ENCODE results near the gene NRAS.

Gene NRAS

GRCh38 chr1:114746450-114747121 lies 30.0 kb upstream of the NRAS start:
- H3K4me3 ChIP-seq (ENCODE audit: low read depth, low read length) = no peak overlapping the region
- no peak for DNase-seq (ENCODE audit: low read depth)
- TF ChIP-seq CTCF (IDR thresholded peaks at IDR 0.05; ENCODE audit: control insufficient read depth, extremely low read depth, insufficient read depth) = no peak

- no peak for TF ChIP-seq CTCF (IDR thresholded peaks at IDR 0.05; ENCODE audit: control insufficient read depth, extremely low read depth, insufficient read depth)
- H3K4me3 ChIP-seq (ENCODE audit: low read depth, low read length) = no peak overlapping the region
Observed at GRCh38 chr1:114745291-114745690, 28.7 kb upstream of the NRAS start.

DNA sequence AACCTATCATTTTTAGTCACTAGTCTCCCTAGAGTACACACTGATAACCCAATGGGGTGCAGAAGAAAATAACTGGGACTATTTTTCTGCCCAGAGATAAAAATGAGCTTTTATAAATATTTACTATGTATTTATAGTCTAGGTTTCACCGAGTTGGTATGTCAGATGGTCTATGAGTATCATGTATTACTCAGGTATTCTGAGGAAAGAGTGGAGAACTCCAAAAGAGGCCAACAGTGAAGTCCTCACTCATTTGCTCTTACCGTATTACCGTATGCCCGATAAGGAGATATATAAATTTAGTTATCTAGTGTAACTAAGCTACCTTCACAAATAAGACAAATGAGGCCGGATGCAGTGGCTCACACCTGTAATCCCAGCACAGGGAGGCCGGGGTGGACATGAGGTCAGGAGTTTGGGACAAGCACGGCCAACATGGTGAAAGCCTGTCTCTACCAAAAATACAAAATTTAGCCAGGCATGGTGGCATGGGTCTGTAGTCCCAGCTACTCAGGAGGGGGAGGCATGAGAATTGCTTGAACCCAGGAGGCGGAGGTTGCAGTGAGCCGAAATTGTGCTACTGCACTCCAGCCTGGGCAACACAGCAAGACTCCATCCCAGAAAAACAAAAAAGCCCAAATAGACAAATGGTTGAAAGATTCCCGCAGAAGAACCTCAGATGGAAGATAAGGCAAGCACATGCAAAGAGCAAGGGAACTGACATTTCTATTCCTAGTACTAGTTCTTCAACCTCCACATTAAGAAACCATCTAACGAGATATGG lies 25.6 kb upstream of the NRAS start:
- no peak for TF ChIP-seq CTCF (IDR thresholded peaks at IDR 0.05; ENCODE audit: control insufficient read depth, extremely low read depth, insufficient read depth)
- no peak overlapping the region for H3K4me3 ChIP-seq (ENCODE audit: low read depth, low read length)
- no peak for DNase-seq (ENCODE audit: low read depth)

More at GRCh38 chr1:114745291-114745690, 28.7 kb upstream of the NRAS start:
- DNase-seq (ENCODE audit: low read depth) = no peak

- no peak for DNase-seq (ENCODE audit: low read depth)
- H3K4me3 ChIP-seq (ENCODE audit: low read depth, low read length) = no peak overlapping the region
- TF ChIP-seq CTCF (IDR thresholded peaks at IDR 0.05; ENCODE audit: control insufficient read depth, extremely low read depth, insufficient read depth) = no peak
Observed at GRCh38 chr1:114740331-114740730, 23.8 kb upstream of the NRAS start.

DNA sequence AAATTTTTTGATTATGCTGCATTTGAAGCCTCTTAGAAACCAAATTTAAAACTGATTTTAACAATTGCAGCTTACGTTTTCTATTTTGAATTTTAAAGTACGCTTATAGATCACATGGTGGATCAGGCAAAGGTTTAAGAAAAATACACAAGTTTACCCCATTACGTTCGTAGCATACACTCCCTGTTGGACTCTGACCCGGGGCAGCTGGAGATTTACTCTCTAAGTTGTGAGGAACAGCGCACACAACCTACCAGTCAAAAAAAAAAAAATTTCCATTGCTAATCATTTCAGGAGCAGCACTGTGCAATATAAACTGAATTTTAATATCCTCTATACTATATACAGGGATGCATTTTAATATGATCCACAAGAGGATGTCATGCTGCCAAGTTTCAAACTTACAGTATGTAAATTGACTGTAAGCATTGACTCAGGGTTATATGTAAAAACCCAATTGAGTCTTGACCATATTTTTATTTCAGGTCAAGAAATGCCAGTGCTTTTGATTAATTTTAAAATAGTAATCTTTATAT lies 20.8 kb upstream of the NRAS start:
- no peak for DNase-seq (ENCODE audit: low read depth)
- no peak overlapping the region for H3K4me3 ChIP-seq (ENCODE audit: low read depth, low read length)
- no peak for TF ChIP-seq CTCF (IDR thresholded peaks at IDR 0.05; ENCODE audit: control insufficient read depth, extremely low read depth, insufficient read depth)

- no peak for TF ChIP-seq CTCF (IDR thresholded peaks at IDR 0.05; ENCODE audit: control insufficient read depth, extremely low read depth, insufficient read depth)
- H3K4me3 ChIP-seq (ENCODE audit: low read depth, low read length) = no peak overlapping the region
- DNase-seq (ENCODE audit: low read depth) = no peak
Observed at GRCh38 chr1:114735479-114735878, 18.9 kb upstream of the NRAS start.
